Breast epithelium (tissue), 3 donors: ENCODE results near the gene RHBDD3.

Experiments
- CTCF ChIP-seq, 3 donors: fragments of 450-650 bp; IDR thresholded peaks; one replicate each; pipeline ENCODE4 v1.5.1; 2016 to 2017; ENCODE audit warnings: antibody characterized with exemption in 3 of 3, mild to moderate bottlenecking in 3 of 3, moderate library complexity in 3 of 3
- POLR2AphosphoS5 ChIP-seq, 3 donors: sonication (generic); formaldehyde crosslinking; IDR thresholded peaks; one replicate each; pipeline ENCODE4 v1.6.1; 2017; ENCODE audit warnings: antibody characterized with exemption in 3 of 3

DNA sequence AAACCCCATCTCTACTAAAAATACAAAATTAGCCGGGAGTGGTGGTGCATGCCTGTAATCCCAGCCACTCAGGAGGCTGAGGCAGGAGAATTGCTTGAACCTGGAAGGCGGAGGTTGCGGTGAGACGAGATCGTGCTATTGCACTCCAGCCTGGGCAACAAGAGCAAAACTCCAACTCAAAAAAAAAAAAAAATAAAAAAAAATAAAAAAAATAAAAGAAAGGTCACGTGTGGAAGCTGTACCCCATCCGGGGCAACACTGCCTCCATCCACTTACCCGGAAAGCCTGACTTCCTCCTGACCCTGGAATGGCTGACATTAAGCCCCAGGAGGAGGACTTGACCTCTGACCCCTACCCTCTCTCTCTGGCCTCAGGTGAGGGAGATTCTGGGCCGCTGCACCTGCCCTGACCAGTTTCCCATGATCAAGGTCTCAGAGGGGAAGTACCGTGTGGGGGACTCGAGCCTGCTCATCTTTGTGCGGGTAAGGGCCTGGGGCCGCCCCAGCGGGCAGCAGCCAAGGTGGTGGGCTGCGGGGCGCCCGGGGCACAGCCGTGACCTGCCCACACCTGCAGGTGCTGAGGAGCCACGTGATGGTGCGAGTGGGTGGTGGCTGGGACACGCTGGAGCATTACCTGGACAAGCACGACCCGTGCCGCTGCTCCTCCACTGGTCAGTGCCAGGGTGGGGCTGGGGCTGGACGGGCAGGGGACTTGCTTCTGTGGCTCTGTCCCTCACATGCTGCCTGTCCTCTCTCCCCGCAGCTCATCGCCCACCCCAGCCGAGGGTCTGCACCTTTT is 42.5 kb upstream of the RHBDD3 start:
- TF ChIP-seq CTCF (IDR thresholded peaks at IDR 0.05): no peak
- TF ChIP-seq POLR2AphosphoS5 (IDR thresholded peaks at IDR 0.05): no peak
